ENCODE measurements around the gene HIVEP3.

GRCh38 chr1:41660570-41661427 lies 257.9 kb downstream of the HIVEP3 start:
- TF ChIP-seq POLR2A (IDR thresholded peaks at IDR 0.05), result no peak
- no peak for TF ChIP-seq CTCF (IDR thresholded peaks at IDR 0.05)

All from body of pancreas (tissue), 4 donors.